AG04450 (cell line): ENCODE results near the gene CSNK1E. TPM values are rescaled to one million over a fixed set of nuclear protein-coding genes. Genes with fewer than 3 reads are reported as not detected.

Experiments
- CTCF ChIA-PET: fragments of 300-600, 350-600 bp; formaldehyde crosslinking; extraction: SDS; loops from one replicate; lab custom pipeline; 2022; ENCODE audit warnings: antibody characterized with exemption, inconsistent platforms; lab: Charles Lee
- POLR2A ChIA-PET: fragments of 350-600 bp; formaldehyde crosslinking; extraction: SDS; loops from one replicate; lab custom pipeline; 2021; ENCODE audit warnings: antibody characterized with exemption, inconsistent platforms; lab: Yijun Ruan, JAX
- DNase-seq: peaks from one replicate; pipeline ENCODE4 v3.0.0-alpha.2; 2011; ENCODE audit warnings: low read depth, low spot score
- H3K27ac ChIP-seq: one replicate; pipeline ENCODE4 v1.5.1; 2012; ENCODE audit warnings: low read depth, low read length, control low read depth
- H3K27me3 ChIP-seq: one replicate; pipeline ENCODE4 v1.6.0; 2012; ENCODE audit warnings: low read length; ENCODE audit not compliant: control insufficient read depth, insufficient read depth
- H3K4me3 ChIP-seq: 2 replicates; pipeline ENCODE4 v1.5.1; 2011; ENCODE audit warnings: mild to moderate bottlenecking, low read depth, low read length, control low read depth
- H3K9me3 ChIP-seq: 2 replicates; pipeline ENCODE4 v1.5.1; 2012; ENCODE audit warnings: low read length; ENCODE audit not compliant: control insufficient read depth, insufficient read depth
- polyA plus RNA-seq: library from polyadenylated mRNA; depleted of rRNA; stranded (reverse); fragments of >200 nt; gene quantifications from 2 replicates; pipeline ENCODE4 v1.2.3, GENCODE V29; 2011
- TF ChIP-seq, protein P1 (sequence below): IDR thresholded peaks from 2 replicates; pipeline ENCODE4 v1.5.1; 2011; ENCODE audit warnings: low read depth, low read length, control low read depth, inconsistent platforms

CSNK1E gene
- polyA plus RNA-seq, 1 experiment: 109 TPM

DNA sequence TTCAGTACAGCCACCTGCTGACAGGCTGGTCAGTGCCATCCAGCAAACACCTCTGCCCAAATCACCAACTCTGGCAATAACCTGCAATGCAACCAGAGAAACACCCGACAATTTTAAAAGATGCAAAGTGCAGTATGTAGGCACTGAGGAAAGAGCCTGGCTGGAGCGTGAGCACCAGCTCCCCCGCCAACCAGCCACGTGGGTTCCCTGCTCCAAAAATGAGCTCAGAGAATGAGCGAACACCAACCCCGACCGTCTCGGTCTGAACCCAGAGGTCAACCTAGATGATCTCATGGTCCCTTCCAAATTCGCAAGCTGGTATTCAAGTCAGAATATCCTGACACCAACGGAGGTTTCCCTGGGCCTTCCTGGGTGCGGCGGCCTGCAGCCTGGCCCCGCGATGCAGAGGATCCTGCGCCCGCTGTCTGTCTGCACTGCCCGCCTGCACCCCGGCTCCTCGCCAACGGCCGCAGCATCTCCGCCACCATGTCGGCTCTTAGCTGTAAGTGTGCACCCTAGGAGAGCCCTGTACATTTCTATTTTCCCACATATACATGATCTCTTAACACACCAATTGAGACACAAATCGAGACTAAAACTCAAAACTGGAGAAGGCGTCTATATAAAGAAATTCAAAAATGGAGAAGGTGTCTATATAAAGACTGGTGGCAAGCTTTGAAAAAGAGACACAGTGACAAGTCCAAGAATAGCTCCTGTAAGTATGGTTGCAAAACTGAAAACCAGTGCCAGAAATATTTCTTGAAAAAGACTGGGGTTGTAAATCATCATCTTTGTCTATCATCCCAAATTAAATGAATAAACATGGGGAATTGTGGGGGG is 67.2 kb downstream of the CSNK1E start:
- Histone ChIP-seq H3K27me3 (no peaks in the 10 kb centered on the region), H3K4me3 (no peak overlapping the region), H3K9me3 (peaks cover 10% of the 10 kb centered on the region), H3K27ac (no peak overlapping the region)
- ChIA-PET CTCF (interaction anchor here (1.0 kb wide), 1 partner anchor 10 kb away, joined by 4 read pairs; no protein-coding TSS in a partner anchor), POLR2A (interaction anchor here (0.6 kb wide), 1 partner anchor 21 kb away, joined by 3 read pairs; no protein-coding TSS in a partner anchor)
- TF ChIP-seq, protein P1, sequence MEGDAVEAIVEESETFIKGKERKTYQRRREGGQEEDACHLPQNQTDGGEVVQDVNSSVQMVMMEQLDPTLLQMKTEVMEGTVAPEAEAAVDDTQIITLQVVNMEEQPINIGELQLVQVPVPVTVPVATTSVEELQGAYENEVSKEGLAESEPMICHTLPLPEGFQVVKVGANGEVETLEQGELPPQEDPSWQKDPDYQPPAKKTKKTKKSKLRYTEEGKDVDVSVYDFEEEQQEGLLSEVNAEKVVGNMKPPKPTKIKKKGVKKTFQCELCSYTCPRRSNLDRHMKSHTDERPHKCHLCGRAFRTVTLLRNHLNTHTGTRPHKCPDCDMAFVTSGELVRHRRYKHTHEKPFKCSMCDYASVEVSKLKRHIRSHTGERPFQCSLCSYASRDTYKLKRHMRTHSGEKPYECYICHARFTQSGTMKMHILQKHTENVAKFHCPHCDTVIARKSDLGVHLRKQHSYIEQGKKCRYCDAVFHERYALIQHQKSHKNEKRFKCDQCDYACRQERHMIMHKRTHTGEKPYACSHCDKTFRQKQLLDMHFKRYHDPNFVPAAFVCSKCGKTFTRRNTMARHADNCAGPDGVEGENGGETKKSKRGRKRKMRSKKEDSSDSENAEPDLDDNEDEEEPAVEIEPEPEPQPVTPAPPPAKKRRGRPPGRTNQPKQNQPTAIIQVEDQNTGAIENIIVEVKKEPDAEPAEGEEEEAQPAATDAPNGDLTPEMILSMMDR: no peak
- DNase-seq: no peak

DNA sequence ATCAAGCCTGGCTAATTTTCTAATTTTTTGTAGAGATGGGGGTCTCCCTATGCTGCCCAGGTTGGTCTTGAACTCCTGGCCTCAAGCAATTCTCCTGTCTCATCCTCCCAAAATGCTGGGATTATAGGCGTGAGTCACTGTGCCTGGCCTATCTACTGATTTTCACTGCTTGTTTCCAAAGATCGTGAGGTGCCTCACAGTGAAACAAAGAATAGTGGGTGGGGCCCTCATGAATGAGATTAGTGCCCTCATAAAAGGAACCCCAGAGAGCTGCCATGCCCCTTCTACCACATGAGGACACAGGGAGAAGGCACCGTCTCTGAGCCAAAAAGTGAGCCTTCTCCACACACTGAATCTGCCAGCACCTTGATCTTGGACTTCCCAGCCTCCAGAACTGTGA is 67.9 kb downstream of the CSNK1E start:
- no peak for DNase-seq
- H3K4me3 ChIP-seq: no peak overlapping the region
- ChIA-PET POLR2A (no interaction called here), CTCF (interaction anchor here (1.0 kb wide), 1 partner anchor 9 kb away, joined by 4 read pairs; no protein-coding TSS in a partner anchor)
- TF ChIP-seq, protein P1: no peak
- peaks cover 10% of the 10 kb centered on the region for H3K9me3 ChIP-seq
- no peaks in the 10 kb centered on the region for H3K27me3 ChIP-seq
- H3K27ac ChIP-seq: no peak overlapping the region

DNA sequence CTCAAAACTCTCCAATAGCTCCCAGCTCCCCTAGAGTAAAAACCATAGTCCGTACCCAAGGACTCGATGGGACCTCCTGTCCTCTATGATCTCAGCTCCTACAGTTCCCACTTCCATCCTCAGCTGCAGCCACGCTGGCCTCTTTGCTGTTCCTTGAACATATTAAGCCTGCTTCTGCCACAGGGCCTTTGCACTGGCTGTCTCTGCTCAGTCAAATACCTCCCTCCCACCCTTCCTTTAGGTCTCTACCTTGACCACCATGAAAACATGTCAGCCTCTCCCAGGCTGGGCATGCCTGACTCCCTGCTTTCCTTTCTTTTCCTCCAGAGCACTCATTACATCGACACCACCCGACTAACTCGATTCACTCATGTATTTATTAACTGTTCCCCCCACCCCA is 69.0 kb downstream of the CSNK1E start:
- POLR2A ChIA-PET: no interaction called here
- no peak for DNase-seq
- Histone ChIP-seq H3K4me3 (no peak overlapping the region), H3K9me3 (peaks cover 10% of the 10 kb centered on the region), H3K27me3 (no peaks in the 10 kb centered on the region), H3K27ac (no peak overlapping the region)
- TF ChIP-seq, protein P1: no peak
- CTCF ChIA-PET: interaction anchor here (0.5 to 0.9 kb wide), 2 partner anchors 9 to 163 kb away, joined by 3 read pairs; no protein-coding TSS in a partner anchor

DNA sequence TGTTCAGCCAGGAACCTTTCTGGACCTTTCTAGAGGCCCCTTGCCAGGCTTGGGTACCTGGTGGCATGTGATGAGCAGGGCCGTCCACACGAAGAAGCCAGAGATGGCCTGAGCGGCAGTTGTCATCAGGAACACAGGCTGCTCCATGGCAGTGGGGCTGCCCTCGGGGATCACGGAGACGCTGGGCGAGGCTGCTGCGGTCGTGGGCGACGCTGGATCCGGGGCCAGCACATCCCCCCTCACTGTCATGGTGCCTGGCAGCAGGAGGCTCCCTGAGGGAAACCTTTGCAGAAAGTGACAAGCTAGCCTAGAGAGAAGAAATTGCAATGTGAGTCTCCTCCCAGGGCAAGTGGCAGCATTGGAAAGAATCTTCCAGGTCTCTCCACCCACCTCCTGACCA is 69.5 kb downstream of the CSNK1E start:
- POLR2A ChIA-PET: no interaction called here
- no peak overlapping the region for H3K4me3 ChIP-seq
- no peaks in the 10 kb centered on the region for H3K27me3 ChIP-seq
- H3K9me3 ChIP-seq: peaks cover 10% of the 10 kb centered on the region
- no peak for DNase-seq
- H3K27ac ChIP-seq: no peak overlapping the region
- TF ChIP-seq, protein P1: no peak
- CTCF ChIA-PET: interaction anchor here (0.5 to 0.9 kb wide), 2 partner anchors 9 to 164 kb away, joined by 3 read pairs; no protein-coding TSS in a partner anchor

DNA sequence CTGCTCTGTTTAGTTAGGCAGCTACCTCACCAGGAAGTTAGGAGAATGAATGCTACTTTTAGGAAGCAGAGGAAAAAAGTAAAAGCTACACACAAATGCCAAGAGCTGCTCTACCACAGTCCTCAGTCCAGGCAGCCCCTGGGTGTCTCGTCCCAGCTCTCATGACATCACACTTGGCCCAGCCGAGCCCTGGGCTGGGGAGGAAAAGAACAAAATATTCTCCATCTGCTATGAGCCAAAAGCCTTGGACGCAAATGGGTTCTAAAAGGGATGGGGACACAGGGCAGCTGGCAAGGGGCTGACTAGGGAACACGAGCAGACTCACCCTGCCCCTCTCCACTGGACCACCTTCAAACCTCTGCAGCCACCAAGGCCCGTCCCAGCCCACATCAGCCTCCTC is 70.5 kb downstream of the CSNK1E start:
- H3K27me3 ChIP-seq: no peaks in the 10 kb centered on the region
- TF ChIP-seq, protein P1: no peak
- no peak overlapping the region for H3K4me3 ChIP-seq
- POLR2A ChIA-PET: no interaction called here
- no peak overlapping the region for H3K27ac ChIP-seq
- DNase-seq: no peak
- CTCF ChIA-PET: no interaction called here
- H3K9me3 ChIP-seq: peaks cover 10% of the 10 kb centered on the region
